Measurements from ENCODE around the gene OTX1.

DNA sequence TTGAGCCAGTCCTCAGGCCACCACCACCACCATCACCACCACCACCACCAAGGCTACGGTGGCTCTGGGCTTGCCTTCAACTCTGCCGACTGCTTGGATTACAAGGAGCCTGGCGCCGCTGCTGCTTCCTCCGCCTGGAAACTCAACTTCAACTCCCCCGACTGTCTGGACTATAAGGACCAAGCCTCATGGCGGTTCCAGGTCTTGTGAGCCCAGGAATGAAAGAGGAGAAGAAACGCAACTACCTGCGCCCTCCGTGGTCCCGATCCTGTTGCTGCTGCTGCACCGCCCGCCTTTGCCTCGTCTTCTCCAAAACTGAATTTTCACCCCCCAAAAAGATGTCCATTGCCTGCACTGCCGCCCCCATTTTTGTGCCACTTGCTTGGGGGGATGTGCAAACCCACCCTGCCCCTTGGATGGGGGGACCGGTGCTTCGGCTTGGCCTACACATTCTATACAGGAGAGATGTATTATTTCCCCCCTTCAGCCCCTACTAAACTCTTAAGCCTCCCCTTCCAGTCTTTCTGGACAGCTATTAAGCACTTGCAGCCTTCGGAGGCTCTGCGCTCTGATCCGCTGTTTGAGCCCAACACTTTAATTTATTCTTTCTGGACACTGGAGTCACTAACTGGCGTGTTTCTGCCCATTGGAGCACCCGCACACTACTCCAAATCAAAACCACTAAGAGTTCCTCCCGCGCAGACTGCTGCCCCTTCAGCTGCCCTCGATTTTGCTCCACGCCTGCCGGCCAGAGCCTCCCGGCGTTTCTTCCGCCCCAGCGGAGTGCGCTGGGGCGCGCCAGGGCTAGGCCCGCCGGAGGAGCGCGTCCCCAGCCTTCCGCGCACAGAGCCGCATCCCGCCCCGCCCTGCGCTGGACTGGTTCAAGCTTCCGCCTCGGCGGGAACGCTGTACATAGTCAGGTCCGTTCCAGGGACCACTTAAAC is 5.7 kb downstream of the OTX1 start:
- TF ChIP-seq, protein P1, sequence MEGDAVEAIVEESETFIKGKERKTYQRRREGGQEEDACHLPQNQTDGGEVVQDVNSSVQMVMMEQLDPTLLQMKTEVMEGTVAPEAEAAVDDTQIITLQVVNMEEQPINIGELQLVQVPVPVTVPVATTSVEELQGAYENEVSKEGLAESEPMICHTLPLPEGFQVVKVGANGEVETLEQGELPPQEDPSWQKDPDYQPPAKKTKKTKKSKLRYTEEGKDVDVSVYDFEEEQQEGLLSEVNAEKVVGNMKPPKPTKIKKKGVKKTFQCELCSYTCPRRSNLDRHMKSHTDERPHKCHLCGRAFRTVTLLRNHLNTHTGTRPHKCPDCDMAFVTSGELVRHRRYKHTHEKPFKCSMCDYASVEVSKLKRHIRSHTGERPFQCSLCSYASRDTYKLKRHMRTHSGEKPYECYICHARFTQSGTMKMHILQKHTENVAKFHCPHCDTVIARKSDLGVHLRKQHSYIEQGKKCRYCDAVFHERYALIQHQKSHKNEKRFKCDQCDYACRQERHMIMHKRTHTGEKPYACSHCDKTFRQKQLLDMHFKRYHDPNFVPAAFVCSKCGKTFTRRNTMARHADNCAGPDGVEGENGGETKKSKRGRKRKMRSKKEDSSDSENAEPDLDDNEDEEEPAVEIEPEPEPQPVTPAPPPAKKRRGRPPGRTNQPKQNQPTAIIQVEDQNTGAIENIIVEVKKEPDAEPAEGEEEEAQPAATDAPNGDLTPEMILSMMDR (IDR thresholded peaks at IDR 0.05), result no peak
- no peak for TF ChIP-seq EP300 (IDR thresholded peaks at IDR 0.05; ENCODE audit: low read depth)
